K562 (cell line): ENCODE measurements around the gene MT2A. TPM values are rescaled to one million over a fixed set of nuclear protein-coding genes. Genes with fewer than 3 reads are reported as not detected.

Source experiments
- CBX1 ChIP-seq: sonication (generic); IDR thresholded peaks from 2 replicates; pipeline ENCODE4 v1.6.1; 2016; ENCODE audit warnings: antibody characterized with exemption, low read depth, mild to moderate bottlenecking
- ETS2 ChIP-seq: IDR thresholded peaks from 2 replicates; pipeline ENCODE4 v1.6.1; 2016; ENCODE audit warnings: borderline replicate concordance, missing genetic modification characterization, mild to moderate bottlenecking, moderate library complexity, missing compliant biosample characterization; ENCODE audit not compliant: poor library complexity, severe bottlenecking
- FOXK2 ChIP-seq, 2 experiments: fragments of 450-650 bp; IDR thresholded peaks in 1 of 2; conservative IDR thresholded peaks in 1 of 2; 2 replicates each; pipeline ENCODE4 v1.6.1; 2016; ENCODE audit warnings: low read depth in 2 of 2, mild to moderate bottlenecking in 1 of 2
- GABPB1 ChIP-seq: sonication (generic); formaldehyde crosslinking; IDR thresholded peaks from 2 replicates; pipeline ENCODE4 v1.8.0; 2022; ENCODE audit warnings: mild to moderate bottlenecking, missing genetic modification reagents
- HDAC8 ChIP-seq: fragments of 450-650 bp; IDR thresholded peaks from 2 replicates; pipeline ENCODE4 v1.6.1; 2016; ENCODE audit warnings: mild to moderate bottlenecking, missing genetic modification characterization, moderate library complexity, missing compliant biosample characterization
- KLF10 ChIP-seq: fragments of 250-450 bp; sonication (Bioruptor Pico); IDR thresholded peaks from 2 replicates; pipeline ENCODE4 v1.6.1; 2021; ENCODE audit warnings: matching md5 sums
- NFIC ChIP-seq: fragments of 450-650 bp; IDR thresholded peaks from 2 replicates; pipeline ENCODE4 v1.6.1; 2017; ENCODE audit warnings: mild to moderate bottlenecking, inconsistent platforms
- NFRKB ChIP-seq: fragments of 450-650 bp; IDR thresholded peaks from 2 replicates; pipeline ENCODE4 v1.6.1; 2016; ENCODE audit warnings: low read depth
- NR3C1 ChIP-seq: sonication (generic); formaldehyde crosslinking; IDR thresholded peaks from 2 replicates; pipeline ENCODE4 v1.8.1; 2022; ENCODE audit warnings: missing genetic modification reagents
- PHF8 ChIP-seq: fragments of 200-600 bp; sonication (generic); IDR thresholded peaks from 2 replicates; pipeline ENCODE4 v1.6.1; 2012; ENCODE audit warnings: mixed run types, mild to moderate bottlenecking, inconsistent platforms, low read length, moderate library complexity, borderline replicate concordance
- PPARD ChIP-seq: fragments of 250-450 bp; sonication (Bioruptor Pico); IDR thresholded peaks from 2 replicates; pipeline ENCODE4 v1.8.0; 2022; ENCODE audit warnings: inconsistent platforms, mild to moderate bottlenecking, moderate library complexity
- RBM25 ChIP-seq: fragments of 200-400 bp; formaldehyde crosslinking; IDR thresholded peaks from 2 replicates; pipeline ENCODE4 v1.6.1; 2018; ENCODE audit warnings: low read length, low read depth, moderate library complexity; ENCODE audit not compliant: severe bottlenecking
- SAFB2 ChIP-seq: fragments of 200-400 bp; formaldehyde crosslinking; IDR thresholded peaks from 2 replicates; pipeline ENCODE4 v1.6.1; 2018; ENCODE audit warnings: borderline replicate concordance, low read length, low read depth, moderate library complexity; ENCODE audit not compliant: severe bottlenecking
- SIN3A ChIP-seq, 2 experiments: fragments of 150-350 bp in 1 of 2; IDR thresholded peaks; 2 replicates each; pipeline ENCODE4 v1.6.1; 2011 to 2016; ENCODE audit warnings: borderline replicate concordance in 2 of 2, low read depth in 2 of 2, low read length in 2 of 2, mild to moderate bottlenecking in 2 of 2, moderate library complexity in 2 of 2; ENCODE audit not compliant: control insufficient read depth in 1 of 2
- SIX5 ChIP-seq, 2 experiments: IDR thresholded peaks; 2 replicates each; pipeline ENCODE4 v1.6.1; 2011; ENCODE audit warnings: low read length in 2 of 2, borderline replicate concordance in 1 of 2, low read depth in 1 of 2, mild to moderate bottlenecking in 1 of 2, moderate library complexity in 1 of 2; ENCODE audit not compliant: insufficient read depth in 1 of 2
- SP1 ChIP-seq: sonication (generic); formaldehyde crosslinking; IDR thresholded peaks from 2 replicates; pipeline ENCODE4 v1.8.1; 2022; ENCODE audit warnings: mild to moderate bottlenecking, missing genetic modification reagents
- SP2 ChIP-seq: IDR thresholded peaks from 2 replicates; pipeline ENCODE4 v1.6.1; 2011; ENCODE audit warnings: mild to moderate bottlenecking, low read depth, low read length, moderate library complexity; ENCODE audit not compliant: poor library complexity, severe bottlenecking; ENCODE audit errors: extremely low read depth
- SUPT5H ChIP-seq: fragments of 450-650 bp; IDR thresholded peaks from 2 replicates; pipeline ENCODE4 v1.6.1; 2016
- ZEB2 ChIP-seq: fragments of 450-650 bp; IDR thresholded peaks from 2 replicates; pipeline ENCODE4 v1.6.1; 2016
- ZNF282 ChIP-seq: sonication (generic); formaldehyde crosslinking; IDR thresholded peaks from 2 replicates; pipeline ENCODE4 v1.8.1; 2023; ENCODE audit warnings: missing genetic modification reagents
- ZNF586 ChIP-seq: fragments of 450-650 bp; formaldehyde crosslinking; conservative IDR thresholded peaks from 2 replicates; pipeline ENCODE4 v1.4.0; 2020; ENCODE audit warnings: mild to moderate bottlenecking, moderate library complexity
- ZNF79 ChIP-seq: fragments of 250-450 bp; sonication (Bioruptor Pico); IDR thresholded peaks from 2 replicates; pipeline ENCODE4 v1.4.0; 2020; ENCODE audit warnings: low read depth, mild to moderate bottlenecking, moderate library complexity
- polyA plus RNA-seq, 8 experiments: library from polyadenylated mRNA; depleted of rRNA in 4 of 8; stranded (reverse) in 5 of 8; unstranded in 3 of 8; fragments of >200 nt; fragmentation: Nextera tagmentation in 2 of 8; fragmentation: Illumina TruSeq in 1 of 8; extraction: Ambion mirVana in 2 of 8; extraction: Trizol in 1 of 8; gene quantifications; 2 replicates each; pipeline versions ENCODE4 v1.2.1 to v1.2.3, GENCODE V29; 2011 to 2014; ENCODE audit warnings: inconsistent platforms in 1 of 8, missing spikeins in 1 of 8
- total RNA-seq, 7 experiments: library from RNA; depleted of rRNA in 6 of 7; stranded (reverse); fragments of >200 nt in 6 of 7; fragmentation: Illumina TruSeq in 2 of 7; extraction: Trizol in 2 of 7; gene quantifications; 2 replicates each; pipeline versions ENCODE4 v1.2.1 to v1.2.3, GENCODE V29; 2011 to 2021; ENCODE audit warnings: low replicate concordance in 1 of 7
- TF ChIP-seq, protein P1 (sequence below): sonication (generic); formaldehyde crosslinking; IDR thresholded peaks from 2 replicates; pipeline ENCODE4 v1.8.1; 2023; ENCODE audit warnings: mild to moderate bottlenecking, missing genetic modification reagents
- TF ChIP-seq, protein P2 (sequence below), 2 experiments: fragments of 450-650 bp; IDR thresholded peaks; 2 replicates each; pipeline ENCODE4 v1.6.1; 2016

Gene MT2A
- total and polyA plus RNA-seq, 9 of the 15 experiments (the other 6 are each of a cell fraction or from before 2014, with no cell fraction given): 2.0 to 16.9 (median 8.5) TPM

GRCh38 chr16:56608043-56608875, at the start of gene MT2A (continued):
- TF ChIP-seq RBM25 (peak; percentile 93), ZNF282 (CRISPR knock-in tag) (no peak), SUPT5H (peak; percentile 76), KLF10 (CRISPR knock-in tag) (no peak), SP1 (CRISPR knock-in tag) (no peak), ZNF586 (CRISPR knock-in tag) (no peak), SIN3A (IDR thresholded peaks at IDR 0.05; ENCODE audit: borderline replicate concordance in 2 of 2, control insufficient read depth in 1 of 2, low read depth in 2 of 2, low read length in 2 of 2) (peak in 1 of 2 experiments; percentile 55; a peak in 1 of 4 replicates), CBX1 (peak; percentile 90), ZEB2 (no peak), NFRKB (no peak), FOXK2 (conservative IDR thresholded peaks at IDR 0.05 in 1 of 2, IDR thresholded peaks at IDR 0.05 in 1 of 2; ENCODE audit: low read depth in 2 of 2) (peak; percentile 60 to 74; a peak in 3 of 4 replicates), SP2 (no peak), NR3C1 (no peak), HDAC8 (tag) (no peak), SIX5 (IDR thresholded peaks at IDR 0.05; ENCODE audit: borderline replicate concordance in 1 of 2, insufficient read depth in 1 of 2, low read depth in 1 of 2, low read length in 2 of 2) (no peak), GABPB1 (CRISPR knock-in tag) (no peak), NFIC (0 out of 2 replicates have a peak, but pooled peaks have one; percentile 34), PHF8 (peak; percentile 83; the same call in 1 of the 2 replicates), SAFB2 (no peak), ZNF79 (no peak), ETS2 (tag) (no peak), PPARD (CRISPR knock-in tag) (no peak)
- TF ChIP-seq, protein P1, sequence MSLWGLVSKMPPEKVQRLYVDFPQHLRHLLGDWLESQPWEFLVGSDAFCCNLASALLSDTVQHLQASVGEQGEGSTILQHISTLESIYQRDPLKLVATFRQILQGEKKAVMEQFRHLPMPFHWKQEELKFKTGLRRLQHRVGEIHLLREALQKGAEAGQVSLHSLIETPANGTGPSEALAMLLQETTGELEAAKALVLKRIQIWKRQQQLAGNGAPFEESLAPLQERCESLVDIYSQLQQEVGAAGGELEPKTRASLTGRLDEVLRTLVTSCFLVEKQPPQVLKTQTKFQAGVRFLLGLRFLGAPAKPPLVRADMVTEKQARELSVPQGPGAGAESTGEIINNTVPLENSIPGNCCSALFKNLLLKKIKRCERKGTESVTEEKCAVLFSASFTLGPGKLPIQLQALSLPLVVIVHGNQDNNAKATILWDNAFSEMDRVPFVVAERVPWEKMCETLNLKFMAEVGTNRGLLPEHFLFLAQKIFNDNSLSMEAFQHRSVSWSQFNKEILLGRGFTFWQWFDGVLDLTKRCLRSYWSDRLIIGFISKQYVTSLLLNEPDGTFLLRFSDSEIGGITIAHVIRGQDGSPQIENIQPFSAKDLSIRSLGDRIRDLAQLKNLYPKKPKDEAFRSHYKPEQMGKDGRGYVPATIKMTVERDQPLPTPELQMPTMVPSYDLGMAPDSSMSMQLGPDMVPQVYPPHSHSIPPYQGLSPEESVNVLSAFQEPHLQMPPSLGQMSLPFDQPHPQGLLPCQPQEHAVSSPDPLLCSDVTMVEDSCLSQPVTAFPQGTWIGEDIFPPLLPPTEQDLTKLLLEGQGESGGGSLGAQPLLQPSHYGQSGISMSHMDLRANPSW (CRISPR knock-in tag): no peak
- TF ChIP-seq, protein P2, sequence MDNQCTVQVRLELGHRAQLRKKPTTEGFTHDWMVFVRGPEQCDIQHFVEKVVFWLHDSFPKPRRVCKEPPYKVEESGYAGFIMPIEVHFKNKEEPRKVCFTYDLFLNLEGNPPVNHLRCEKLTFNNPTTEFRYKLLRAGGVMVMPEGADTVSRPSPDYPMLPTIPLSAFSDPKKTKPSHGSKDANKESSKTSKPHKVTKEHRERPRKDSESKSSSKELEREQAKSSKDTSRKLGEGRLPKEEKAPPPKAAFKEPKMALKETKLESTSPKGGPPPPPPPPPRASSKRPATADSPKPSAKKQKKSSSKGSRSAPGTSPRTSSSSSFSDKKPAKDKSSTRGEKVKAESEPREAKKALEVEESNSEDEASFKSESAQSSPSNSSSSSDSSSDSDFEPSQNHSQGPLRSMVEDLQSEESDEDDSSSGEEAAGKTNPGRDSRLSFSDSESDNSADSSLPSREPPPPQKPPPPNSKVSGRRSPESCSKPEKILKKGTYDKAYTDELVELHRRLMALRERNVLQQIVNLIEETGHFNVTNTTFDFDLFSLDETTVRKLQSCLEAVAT (IDR thresholded peaks at IDR 0.05): peak in 1 of 2 experiments; percentile 21; a peak in 1 of 4 replicates
